NCI-H1930 (cell line): ENCODE results near the gene ENTPD8.

Source experiments
- DNase-seq, 2 experiments: peaks; one replicate each; lab custom pipeline; 2025; lab: John Stamatoyannopoulos, UW

Gene ENTPD8

GRCh38 chr9:137447722-137448601 lies 6.8 kb upstream of the ENTPD8 start:
- DNase-seq, result no peak

DNA sequence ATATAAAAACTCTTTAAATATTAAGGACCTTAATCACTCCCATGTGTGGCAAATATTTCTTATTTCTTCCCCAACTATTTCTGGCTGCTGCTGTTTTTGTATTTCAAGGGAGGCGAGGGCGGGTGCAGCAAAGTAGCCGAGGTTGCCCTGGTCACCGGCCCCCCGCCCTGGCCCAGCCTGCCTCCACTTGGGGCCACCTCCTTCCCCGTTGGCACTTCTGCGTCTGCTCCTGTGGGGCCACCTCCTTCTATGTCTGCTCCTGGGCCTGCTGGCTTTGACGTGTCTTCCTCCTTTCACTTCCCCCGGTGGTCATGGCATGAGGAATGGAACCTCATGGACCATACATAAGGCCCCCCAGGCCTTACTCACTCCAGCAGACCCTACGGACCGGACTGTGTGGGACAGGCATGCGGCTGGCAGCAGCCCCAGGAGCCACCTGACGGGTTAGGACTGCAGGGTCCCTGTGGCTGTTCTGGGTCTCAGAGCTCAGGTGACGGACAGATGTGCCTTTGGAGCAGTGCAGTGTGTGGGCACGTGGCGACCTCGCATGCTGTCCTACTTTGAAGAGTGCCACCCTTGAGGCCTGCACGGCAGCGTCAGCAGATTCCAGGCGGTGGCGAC lies 5.8 kb upstream of the ENTPD8 start:
- no peak for DNase-seq

DNA sequence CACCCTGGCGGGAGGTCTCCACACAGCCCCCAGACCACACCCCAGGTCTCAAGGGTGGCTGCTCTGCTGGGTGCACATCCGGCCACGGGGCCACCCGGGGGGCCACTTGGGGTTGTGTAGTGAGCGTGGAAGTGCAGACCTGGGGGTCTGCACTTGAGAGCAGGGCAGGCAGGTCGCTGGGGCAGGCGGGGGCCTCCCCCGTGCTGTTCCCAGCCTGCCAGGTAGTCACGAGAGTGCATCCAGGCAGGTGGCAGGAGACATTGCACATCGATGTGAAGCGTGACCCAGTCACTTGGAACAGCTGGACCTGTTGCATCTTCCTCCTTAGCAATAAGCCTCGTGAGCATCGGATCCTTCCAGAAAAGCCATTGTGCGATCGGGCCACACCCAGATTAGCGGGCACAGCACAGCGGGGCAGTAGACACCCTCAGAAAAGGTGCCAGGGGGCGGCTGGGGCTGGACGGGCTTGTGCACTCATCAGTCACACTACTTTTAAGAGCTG lies 4.8 kb upstream of the ENTPD8 start:
- no peak for DNase-seq

DNA sequence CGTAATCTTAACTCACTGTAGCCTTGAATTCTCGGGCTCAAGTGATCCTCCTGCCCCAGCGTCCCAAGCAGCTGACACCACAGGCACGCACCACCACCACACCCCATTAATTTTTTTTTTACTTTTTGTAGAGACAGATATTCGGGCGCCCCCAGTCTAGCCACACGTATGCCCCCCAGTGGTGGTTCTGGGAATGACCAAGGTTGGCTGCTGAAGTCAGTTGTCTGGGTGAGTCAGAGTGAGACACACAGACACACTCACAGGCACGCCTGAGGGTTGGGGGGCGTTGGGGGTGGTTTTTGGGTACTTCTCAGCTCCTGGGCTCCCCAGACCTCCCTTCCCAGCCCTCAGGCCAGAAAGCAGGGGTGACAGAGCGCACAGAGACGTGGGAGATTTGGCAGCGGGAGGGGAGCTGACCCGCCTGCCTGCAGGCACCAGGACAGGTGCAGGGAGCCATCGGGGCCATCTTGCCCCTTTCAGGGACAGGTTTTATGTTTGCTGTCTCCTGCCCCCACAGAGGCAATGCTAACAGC lies 4.2 kb upstream of the ENTPD8 start:
- peak in 1 of 2 experiments; percentile 55 for DNase-seq

- DNase-seq, result no peak
These were observed 3.1 kb upstream of the ENTPD8 start for GRCh38 chr9:137444106-137444790.

- no peak for DNase-seq
These were observed 771 bp upstream of the ENTPD8 start for GRCh38 chr9:137441935-137442321.

- no peak for DNase-seq
These were observed 1.9 kb downstream of the ENTPD8 start for GRCh38 chr9:137439158-137439714.

DNA sequence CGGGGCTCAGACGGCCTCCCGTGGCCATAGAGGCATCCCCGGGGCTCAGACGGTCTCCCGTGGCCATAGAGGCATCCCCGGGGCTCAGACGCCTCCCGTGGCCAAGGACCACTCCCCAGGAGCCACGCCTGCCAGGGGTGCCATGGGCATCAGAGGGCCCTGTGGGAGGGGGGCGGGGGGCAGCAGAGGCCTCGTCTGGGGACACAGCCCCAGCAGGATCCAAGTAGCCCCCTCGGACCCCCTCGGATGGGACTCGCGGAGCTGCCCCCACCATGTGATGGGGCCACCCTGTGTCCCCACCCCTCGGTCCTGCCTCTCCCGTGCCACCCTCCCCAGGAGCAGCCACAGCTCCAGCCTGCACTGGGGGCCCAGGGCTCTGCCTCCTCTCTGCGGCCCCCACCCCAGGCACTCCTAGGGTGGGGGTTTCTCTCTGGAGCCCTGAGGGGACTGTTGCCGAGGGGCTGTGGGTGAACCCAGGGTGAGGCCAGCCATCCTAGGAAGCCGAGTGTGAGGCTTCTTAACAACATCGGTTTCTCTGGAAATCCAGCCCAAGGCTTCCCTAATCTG lies 2.5 kb downstream of the ENTPD8 start:
- DNase-seq, result no peak

DNA sequence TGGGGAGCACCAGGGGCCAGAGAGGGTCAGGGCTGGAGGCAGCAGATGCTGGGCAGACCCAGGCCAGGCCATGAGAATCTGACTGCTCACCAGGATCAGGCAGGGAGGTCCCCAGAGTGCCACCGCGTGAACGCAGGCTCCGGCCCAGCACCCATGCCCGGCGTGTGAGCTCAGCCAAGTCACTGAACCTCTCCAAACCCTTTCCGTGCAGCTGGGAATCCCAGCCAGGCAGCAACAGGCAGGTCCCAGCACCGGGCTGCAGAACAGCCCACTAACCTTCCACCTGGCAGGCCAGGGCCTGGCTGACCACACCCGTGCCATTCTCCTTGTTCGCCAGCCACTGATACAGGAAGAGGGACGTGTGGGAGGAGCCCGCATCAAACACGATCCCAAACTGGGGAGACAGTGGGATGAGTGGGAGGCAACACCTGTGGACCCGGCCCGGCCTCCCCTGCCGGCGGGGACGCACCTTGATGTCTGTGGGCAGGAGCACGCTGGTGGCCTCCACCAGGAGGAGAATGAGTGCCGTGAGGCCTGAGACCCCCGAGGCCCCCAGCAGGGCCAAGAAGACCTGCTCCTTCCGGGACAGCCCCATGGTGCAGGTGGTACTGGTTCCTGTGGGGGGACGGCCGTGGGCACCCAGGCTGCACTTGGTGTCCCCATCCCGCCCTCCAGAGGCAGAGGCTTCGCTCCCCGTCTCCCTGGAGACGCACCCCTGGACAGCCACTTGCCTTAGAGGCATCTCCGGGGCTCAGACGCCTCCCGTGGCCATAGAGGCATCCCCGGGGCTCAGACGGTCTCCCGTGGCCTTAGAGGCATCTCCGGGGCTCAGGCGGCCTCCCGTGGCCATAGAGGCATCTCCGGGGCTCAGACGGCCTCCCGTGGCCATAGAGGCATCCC lies 3.2 kb downstream of the ENTPD8 start:
- DNase-seq, result no peak

GRCh38 chr9:137436761-137437600 lies 4.2 kb downstream of the ENTPD8 start:
- no peak for DNase-seq

DNA sequence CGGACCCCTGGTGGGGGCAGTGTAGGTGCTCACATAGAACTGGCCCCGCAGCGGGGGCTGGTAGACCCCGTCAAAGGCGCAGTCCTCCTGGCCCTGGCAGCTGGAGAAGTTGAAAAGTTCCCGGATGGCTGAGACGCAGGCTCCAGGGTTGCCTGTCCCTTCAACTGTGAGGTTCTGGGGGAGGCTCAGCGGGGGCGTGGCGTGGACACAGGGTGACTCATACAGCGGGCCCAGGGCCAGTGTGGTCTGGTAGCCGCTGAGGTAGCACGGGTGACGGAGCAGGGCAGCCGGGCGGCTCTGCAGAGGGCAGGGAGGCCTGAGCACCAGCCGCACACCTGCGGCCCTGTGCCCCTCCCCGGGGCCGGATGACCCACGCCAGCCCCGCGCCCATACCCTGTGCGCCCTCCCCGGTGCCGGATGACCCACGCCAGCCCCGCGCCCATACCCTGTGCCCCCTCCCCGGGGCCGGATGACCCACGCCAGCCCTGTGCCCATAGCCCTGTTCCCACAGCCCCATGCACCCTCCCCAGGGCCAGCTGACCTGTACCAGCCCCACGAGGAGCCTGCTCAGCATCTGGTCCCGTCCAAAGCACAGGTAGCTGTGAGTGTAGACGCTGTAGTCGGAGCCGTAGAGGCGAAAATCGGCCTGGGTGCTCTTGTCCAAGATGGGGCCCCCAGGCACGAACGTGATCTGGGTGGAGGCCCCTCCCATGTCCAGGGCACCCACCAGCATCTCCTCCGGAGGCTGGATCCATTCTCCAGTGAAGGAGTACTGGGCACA lies 5.0 kb downstream of the ENTPD8 start:
- DNase-seq, result no peak

- no peak for DNase-seq
These were observed 5.7 kb downstream of the ENTPD8 start for GRCh38 chr9:137435381-137435891.

- DNase-seq, result no peak
These were observed 6.4 kb downstream of the ENTPD8 start for GRCh38 chr9:137434498-137435380.

DNA sequence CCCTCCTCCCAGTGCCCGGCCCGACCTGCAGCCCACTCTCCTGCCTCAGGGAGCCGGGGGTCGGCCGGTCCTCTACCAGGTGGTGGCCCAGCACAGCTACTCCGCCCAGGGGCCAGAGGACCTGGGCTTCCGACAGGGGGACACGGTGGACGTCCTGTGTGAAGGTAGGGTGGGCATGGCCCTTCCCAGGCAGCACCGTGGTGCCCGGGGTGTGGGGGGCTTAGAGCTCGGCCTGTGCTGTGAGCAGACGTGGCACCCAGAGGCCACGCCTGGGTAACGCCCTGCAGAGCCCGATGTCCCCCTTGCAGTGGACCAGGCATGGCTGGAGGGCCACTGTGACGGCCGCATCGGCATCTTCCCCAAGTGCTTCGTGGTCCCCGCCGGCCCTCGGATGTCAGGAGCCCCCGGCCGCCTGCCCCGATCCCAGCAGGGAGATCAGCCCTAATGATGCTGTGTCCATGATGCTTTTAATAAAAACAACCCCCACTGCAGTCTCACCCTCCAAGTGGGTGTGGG lies 7.2 kb downstream of the ENTPD8 start:
- no peak for DNase-seq

DNA sequence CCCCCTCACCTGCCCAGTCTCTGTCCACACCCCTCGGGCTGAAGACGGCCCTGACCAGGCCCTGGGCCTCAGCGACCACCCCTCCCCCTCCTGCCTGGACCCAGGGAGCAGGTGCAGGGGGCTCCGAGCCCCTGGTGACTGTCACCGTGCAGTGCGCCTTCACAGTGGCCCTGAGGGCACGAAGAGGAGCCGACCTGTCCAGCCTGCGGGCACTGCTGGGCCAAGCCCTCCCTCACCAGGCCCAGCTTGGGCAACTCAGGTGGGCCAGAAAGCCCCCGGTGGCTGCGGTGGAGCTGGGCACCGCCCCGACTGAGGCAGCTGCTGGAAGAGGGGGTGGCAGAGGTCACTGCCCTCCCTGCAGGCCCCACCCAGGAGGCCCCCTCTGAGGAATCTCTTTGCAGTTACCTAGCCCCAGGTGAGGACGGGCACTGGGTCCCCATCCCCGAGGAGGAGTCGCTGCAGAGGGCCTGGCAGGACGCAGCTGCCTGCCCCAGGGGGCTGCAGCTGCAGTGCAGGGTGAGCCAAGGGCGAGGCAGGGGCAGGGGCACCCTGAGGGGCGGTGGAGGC lies 7.7 kb downstream of the ENTPD8 start:
- no peak for DNase-seq

DNA sequence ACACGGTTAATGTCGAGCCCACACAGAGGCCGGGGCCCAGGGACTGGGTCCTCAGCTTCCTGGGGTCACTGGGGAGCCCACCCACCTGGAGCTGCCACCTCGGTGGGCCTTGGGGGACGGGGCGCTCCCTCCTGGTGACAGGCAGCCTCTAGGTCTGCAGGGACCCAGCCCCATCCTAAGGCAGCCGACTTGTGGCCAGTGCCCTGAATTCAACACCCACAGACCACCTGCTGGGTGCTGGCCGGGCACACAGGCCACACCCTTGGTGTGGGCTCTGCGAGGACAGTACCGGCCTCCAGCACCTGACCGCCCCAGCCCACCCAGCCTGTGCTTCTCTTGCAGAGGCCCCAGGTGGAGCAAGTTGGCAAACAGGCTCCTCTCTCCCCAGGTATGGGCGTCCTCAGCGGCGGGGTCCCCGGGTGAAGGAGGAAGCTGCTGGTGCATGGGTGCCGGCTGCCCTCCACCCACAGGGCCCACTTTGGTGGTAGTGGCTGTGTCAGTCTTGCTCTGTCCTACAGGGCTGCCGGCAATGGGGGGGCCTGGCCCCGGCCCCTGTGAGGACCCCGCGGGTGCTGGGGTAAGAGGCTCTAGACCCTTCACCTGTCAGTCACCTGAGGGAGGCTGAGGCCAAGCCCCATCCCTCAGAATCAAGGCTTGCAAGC lies 8.3 kb downstream of the ENTPD8 start:
- no peak for DNase-seq
